Stimulated activated CD4-positive, alpha-beta T cell treated with anti-CD3 and anti-CD28 coated beads, Interleukin-2, amount 100 ng/mL, for 48 hours (primary cell): Measurements from ENCODE around the gene ABTB2.
"Not testable (repeated sequence)": the region's sequence is repeated elsewhere in the genome, so short reads cannot be mapped to it uniquely, and the experiment has no call there.

Experiments
- DNase-seq, 2 donors: peaks; one replicate each; pipeline ENCODE4 v3.0.0-alpha.2; 2020

Gene ABTB2

DNA sequence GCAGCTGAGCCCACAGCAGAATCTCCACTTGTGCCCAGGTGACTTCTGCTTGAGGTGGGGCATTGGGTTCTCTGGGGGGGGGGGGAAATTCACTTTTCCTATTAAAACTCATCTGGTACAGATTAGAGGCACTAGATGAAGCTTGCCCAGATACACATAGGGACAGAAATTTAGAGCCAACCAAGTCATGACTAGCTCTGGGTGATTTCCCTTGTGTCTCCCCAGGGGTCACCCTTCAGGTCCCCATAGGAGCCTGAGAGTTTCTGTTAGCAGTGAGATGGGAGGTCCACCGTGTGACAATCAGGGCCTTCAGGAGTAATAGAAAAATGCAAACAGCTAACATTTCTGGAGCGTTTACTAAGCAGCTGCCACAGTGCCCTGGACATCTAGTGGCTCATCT is 175.4 kb downstream of the ABTB2 start:
- DNase-seq: no peak

DNA sequence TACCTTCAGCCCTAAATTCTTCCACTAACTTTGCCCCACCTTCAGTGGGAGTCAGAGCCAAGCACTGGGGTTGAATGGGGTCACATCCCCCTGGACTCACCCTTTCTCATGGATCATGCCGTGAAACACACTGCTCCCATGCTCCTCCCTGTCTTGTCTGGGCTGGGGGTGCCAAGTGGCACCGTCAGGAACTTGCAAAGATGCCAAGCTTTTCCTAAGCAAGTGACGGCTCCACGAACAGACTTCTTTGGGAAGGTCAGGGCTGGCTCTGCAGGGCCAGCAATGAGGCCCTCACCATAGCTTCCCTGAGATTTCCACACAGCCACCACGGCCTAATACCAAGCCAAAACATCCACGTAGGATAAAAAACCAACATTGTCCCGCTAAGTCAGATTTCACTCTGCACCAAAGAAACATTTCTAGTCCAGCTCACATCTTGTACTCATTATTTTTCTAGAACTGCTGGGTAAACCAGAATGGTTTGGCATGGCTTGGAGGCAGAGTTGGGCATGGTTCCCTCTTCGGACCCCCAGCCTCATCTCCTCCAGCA is 175.9 kb downstream of the ABTB2 start:
- no peak for DNase-seq

GRCh38 chr11:34181251-34181650 is 176.6 kb downstream of the ABTB2 start:
- DNase-seq: no peak

- DNase-seq: not testable (repeated sequence)
These were observed 177.0 kb downstream of the ABTB2 start for GRCh38 chr11:34180814-34181165.

DNA sequence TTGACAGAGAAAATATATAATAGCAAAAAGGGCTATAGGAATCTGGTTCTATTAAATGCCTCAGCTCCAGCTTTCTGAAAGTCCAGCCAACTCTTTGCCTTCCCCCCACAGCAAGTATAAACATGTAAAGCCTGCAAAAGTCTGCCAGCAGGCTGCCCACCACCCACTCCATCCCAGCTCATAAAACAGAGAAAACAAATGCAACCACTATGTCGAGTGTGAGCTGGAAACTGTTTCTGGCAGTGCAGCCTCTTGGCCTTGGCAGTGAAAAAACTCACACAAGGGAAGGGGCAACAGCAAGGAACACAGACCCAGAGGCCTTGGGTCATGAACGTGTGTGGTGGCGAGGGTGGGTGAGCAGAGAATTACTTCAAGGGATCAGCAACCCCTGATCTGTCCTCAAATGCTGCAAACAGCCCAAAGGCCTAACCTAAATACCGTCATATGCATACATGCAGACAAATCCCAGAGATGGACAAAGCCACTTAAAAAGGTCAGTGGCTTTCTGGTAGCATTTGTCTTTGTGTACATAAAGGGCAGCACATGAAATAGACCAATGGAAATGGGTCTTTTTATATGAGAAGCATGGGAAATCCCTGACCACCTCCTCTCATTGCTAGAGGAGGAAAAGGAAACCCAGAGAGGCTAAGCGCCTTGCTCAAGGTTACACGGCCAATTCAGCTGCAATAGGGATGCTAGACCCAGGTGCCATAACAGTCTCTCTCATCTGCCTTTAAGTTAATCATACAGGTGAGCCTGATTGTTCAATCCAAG is 177.6 kb downstream of the ABTB2 start:
- no peak for DNase-seq

GRCh38 chr11:34179026-34179675 is 178.7 kb downstream of the ABTB2 start:
- DNase-seq: no peak

DNA sequence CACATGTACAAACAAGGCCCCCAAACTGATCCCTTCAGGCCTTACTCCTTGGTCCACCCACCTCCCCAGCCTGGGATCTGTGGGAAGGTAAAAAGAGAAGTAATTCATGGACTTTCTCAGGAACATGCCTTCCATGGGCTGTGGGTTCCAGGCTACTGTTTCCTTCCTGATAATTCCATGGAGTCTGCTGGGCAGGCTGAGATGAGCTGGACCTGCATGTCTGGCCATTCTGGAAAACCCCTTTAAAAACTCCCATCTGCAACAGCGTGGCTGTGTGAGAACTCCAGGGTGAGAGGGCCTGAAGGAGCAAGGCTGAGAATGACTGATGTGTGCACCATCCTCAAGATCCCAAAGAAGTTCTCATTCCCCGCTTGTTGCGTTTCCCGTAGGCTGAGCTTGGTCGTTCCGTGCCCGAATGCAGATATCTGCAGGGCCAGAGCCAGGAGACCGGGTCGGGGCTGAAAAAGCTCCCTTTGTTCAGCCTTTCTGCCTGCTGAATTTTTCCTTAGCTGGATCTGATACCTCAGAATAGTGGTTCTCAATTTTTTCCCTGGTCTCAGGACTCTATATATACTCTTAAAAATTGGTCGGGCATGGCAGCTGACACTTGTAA is 179.5 kb downstream of the ABTB2 start:
- no peak for DNase-seq

DNA sequence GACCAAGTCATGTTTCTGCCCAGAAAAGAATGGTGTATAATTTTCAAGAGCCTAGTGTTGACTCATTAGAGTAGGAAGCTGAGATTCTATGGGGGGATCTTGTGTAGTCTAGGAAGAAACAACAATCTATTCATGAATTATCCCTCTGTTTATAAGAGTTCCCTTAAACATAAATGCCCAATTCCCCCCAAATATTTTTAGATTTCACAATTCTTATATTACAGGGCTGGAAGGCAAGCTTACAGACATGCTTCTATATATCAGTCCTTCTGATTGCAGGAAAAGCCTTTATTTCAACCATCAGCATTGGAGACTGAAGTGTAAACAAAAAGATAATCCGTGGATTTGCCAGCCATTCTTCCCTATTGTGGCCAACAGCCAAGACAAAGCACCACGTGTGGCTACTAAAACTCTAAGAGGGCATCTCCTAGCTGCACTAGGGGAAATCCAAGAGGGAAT is 181.0 kb downstream of the ABTB2 start:
- no peak for DNase-seq

GRCh38 chr11:34175284-34176019 is 182.4 kb downstream of the ABTB2 start:
- no peak for DNase-seq

- DNase-seq: peak; percentile 80 to 81
These were observed 183.3 kb downstream of the ABTB2 start for GRCh38 chr11:34174412-34175041.

DNA sequence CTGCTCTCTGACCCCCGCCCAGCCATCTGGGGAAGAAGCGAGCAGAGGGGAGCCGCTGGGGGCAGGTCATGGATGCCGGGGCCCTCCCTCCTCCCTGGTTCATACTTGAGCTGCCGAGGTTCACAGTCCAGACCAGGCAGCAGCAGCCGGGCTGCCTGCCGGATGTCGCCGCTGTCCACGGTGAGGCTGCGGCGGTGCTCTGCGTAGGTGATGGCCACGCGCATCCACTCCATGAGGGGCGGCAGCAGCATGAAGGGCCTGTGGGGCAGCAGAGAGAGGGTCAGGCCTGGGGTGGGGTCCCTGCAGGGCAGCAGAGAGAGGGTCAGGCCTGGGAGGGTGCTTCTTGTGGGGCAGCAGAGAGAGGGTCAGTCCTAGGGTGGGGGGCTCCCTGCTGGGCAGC is 184.8 kb downstream of the ABTB2 start:
- DNase-seq: no peak

DNA sequence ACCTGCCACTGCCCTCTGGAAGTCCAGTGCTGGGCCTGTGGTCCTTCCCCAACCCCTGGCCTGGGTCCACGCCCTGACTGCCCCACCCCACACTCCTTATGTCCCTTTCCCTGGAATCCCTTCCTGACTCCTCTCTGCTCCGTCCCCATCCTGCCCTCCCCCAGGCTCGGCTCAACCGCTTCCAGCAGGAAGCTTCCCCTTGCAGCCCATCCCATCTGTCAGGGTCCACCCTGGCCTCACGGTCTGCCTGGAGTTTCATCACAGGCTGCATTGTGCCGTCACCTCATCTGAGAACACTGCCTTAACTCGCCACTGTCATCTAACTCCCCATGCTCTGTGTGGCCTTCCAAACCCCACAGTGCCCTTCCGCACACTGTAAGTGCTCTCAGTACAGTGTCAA is 188.1 kb downstream of the ABTB2 start:
- no peak for DNase-seq

GRCh38 chr11:34168642-34169420 is 189.0 kb downstream of the ABTB2 start:
- DNase-seq: no peak

DNA sequence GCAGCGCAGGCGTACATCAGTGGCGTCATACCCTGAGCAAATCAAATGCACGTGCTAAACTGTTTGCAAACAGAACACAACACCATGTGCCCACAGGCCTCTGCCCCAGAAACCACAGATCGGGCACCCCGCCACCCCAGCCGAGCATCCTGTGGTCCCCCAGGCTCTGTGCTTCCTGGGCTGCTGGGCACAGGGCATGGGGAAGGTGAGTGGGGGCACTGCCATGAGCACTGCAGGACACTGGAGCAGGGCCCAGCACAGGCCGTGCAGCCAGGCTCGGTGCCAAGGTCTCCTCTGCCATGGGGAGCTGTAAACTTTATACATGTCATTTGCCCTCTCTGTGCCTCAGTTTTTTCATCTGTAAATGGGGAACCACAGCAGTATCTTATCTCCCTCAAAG is 189.8 kb downstream of the ABTB2 start:
- no peak for DNase-seq

- no peak for DNase-seq
These were observed 190.7 kb downstream of the ABTB2 start for GRCh38 chr11:34166806-34167740.

DNA sequence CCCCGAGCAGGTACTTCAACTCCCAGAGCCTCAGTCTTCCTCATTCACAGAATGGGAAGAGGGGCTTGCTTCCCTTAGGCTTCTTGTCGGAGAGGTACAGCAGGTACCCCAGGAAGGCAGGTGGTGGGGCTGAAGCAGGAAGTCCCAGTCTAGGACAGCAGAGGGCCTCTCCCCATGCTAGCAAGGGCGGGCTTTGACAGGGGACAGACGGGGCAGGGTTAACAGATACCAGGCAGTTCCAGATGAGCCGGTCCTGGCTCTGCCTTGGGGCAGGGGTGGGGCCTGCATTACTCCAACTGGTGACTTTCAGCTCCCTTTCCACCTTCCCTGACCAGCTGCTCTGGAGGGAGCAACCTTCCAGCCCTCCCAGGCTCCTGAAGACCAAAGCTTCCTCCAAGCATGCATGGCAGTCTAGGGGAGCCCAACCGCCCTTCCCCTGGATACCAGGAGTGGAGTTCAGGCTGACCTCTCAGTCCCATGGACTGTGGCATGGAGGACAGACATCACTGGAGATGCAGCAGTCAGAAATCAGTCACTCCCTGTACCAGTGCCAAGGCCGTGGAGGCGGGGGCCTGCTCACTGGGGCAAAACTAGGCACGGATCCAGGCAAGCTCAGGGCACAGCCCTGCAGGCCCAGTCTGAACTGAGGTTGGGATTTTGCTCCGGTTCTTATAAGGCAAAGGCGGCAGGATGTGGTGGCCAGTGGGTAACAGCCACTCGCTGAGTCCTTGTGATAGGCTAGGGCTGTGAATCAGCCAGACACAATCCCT is 191.8 kb downstream of the ABTB2 start:
- DNase-seq: no peak

GRCh38 chr11:34165121-34165520 is 192.7 kb downstream of the ABTB2 start:
- DNase-seq: no peak

GRCh38 chr11:34162856-34163255 is 195.0 kb downstream of the ABTB2 start:
- DNase-seq: no peak

DNA sequence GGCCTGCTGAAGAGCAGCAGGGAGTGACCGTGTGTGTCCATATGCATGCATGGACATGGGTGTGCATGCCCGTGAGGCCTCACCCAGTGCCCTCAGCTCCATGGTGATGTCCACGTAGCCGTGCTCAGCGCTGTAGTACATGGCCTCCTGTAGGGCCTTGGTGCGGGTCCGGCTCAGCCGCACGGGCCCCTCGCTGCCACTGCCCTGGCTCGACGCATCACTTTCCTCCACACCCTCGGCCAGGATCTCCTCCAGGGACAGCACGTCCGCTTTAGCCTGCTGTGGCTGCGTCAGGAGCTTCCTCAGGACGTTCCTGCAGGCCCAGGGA is 195.4 kb downstream of the ABTB2 start:
- no peak for DNase-seq
